ENCODE results near the gene HCST. TPM values are rescaled to one million over a fixed set of nuclear protein-coding genes. Genes with fewer than 3 reads are reported as not detected.

HCST gene
- total and polyA plus RNA-seq, 10 donors: 31.5 to 130 (median 63.9) TPM

DNA sequence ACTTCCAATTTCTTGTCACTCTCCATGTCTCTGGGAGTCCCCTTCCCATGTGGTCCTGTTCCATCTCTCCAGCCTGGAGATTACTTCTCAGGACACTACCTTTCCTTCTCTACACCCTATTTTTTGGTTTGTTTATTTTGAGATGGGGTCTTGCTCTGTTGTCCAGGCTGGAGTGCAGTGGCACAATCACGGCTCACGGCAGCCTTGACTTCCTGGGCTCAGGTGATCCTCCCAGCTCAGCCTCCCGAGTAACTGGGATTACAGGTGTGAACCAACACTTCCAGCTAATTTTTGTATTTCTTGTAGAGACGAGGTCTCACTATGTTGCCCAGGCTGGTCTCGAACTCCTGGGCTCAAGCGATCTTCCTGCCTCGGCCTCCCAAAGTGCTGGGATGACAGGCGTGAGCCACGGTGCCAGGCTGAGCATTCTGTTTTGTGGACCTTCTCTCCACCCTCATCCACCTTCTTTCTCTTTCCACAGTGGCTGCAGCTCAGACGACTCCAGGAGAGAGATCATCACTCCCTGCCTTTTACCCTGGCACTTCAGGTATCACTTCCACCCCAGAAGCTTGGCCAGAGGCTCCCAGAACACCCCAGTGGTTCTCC lies 644 bp downstream of the HCST start:
- intact Hi-C loops (cut with DNase I; ENCODE audit: low total_unique reads): no loop called here

DNA sequence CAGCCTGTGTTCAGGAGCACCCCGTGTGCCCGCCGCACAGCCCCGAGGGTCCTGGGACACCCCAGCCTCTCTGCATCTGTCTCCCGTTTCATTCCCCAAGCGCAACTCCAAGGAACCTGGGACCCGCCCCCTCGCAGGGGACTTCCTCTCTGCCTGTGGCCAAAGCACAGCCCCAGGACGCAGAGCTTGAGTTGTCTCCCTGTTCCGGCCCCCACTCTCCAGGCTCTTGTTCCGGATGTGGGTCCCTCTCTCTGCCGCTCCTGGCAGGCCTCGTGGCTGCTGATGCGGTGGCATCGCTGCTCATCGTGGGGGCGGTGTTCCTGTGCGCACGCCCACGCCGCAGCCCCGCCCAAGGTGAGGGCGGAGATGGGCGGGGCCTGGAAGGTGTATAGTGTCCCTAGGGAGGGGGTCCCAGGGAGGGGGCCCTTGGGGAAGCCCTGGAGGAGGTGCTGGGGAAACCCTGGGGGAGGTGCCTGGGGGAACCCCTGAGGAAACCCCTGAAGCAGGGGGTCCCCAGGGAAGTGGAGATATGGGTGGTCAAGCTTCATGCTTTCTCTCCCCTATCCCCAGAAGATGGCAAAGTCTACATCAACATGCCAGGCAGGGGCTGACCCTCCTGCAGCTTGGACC lies 1.3 kb downstream of the HCST start:
- intact Hi-C loops (cut with DNase I; ENCODE audit: low total_unique reads): no loop called here
- 1 to 2% (median 1%) methylated on average over 16 to 24 of the region's 24 CpGs for WGBS, 5 donors
- peak; percentile 98 for DNase-seq
- TF ChIP-seq POLR2A (IDR thresholded peaks at IDR 0.05) (peak in 1 of 3 donors; percentile 35), POLR2AphosphoS5 (IDR thresholded peaks at IDR 0.05) (peak; percentile 96 to 97 (median 96))
- TF ChIP-seq, protein P1, sequence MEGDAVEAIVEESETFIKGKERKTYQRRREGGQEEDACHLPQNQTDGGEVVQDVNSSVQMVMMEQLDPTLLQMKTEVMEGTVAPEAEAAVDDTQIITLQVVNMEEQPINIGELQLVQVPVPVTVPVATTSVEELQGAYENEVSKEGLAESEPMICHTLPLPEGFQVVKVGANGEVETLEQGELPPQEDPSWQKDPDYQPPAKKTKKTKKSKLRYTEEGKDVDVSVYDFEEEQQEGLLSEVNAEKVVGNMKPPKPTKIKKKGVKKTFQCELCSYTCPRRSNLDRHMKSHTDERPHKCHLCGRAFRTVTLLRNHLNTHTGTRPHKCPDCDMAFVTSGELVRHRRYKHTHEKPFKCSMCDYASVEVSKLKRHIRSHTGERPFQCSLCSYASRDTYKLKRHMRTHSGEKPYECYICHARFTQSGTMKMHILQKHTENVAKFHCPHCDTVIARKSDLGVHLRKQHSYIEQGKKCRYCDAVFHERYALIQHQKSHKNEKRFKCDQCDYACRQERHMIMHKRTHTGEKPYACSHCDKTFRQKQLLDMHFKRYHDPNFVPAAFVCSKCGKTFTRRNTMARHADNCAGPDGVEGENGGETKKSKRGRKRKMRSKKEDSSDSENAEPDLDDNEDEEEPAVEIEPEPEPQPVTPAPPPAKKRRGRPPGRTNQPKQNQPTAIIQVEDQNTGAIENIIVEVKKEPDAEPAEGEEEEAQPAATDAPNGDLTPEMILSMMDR (IDR thresholded peaks at IDR 0.05 in 8 of 11, conservative IDR thresholded peaks at IDR 0.05 in 3 of 11): peak in 3 of 11 experiments; percentile 11 to 24 (median 21)
- Histone ChIP-seq H3K36me3 (peaks cover 0 to 19% (median 0%) of the 10 kb centered on the region in 6 donors), H3K27me3 (replicated peaks in 1 of 7) (no peaks in the 10 kb centered on the region), H3K27ac (peak overlapping the region; percentile 86 to 99 (median 96)), H3K9me3 (no peaks in the 10 kb centered on the region), H3K4me1 (peaks cover 19 to 88% (median 51%) of the 10 kb centered on the region in 6 donors), H3K4me3 (peak overlapping the region; percentile 8 to 89 (median 39))

More for the DNA sequence above, 644 bp downstream of the HCST start:
- peaks cover 0 to 23% (median 0%) of the 10 kb centered on the region in 6 donors for H3K36me3 ChIP-seq
- DNase-seq: peak; percentile 74
- 44 to 65% (median 50%) methylated on average over 10 of the region's 10 CpGs for WGBS, 5 donors
- H3K9me3 ChIP-seq: no peaks in the 10 kb centered on the region
- peaks cover 22 to 88% (median 52%) of the 10 kb centered on the region in 6 donors for H3K4me1 ChIP-seq
- peak overlapping the region; percentile 8 to 89 (median 39) for H3K4me3 ChIP-seq
- TF ChIP-seq POLR2AphosphoS5 (IDR thresholded peaks at IDR 0.05) (no peak), POLR2A (IDR thresholded peaks at IDR 0.05) (no peak)
- TF ChIP-seq, protein P1 (IDR thresholded peaks at IDR 0.05 in 8 of 11, conservative IDR thresholded peaks at IDR 0.05 in 3 of 11): no peak
- no peaks in the 10 kb centered on the region for H3K27me3 ChIP-seq (replicated peaks in 1 of 7)
- peak overlapping the region; percentile 86 to 99 (median 96) for H3K27ac ChIP-seq

DNA sequence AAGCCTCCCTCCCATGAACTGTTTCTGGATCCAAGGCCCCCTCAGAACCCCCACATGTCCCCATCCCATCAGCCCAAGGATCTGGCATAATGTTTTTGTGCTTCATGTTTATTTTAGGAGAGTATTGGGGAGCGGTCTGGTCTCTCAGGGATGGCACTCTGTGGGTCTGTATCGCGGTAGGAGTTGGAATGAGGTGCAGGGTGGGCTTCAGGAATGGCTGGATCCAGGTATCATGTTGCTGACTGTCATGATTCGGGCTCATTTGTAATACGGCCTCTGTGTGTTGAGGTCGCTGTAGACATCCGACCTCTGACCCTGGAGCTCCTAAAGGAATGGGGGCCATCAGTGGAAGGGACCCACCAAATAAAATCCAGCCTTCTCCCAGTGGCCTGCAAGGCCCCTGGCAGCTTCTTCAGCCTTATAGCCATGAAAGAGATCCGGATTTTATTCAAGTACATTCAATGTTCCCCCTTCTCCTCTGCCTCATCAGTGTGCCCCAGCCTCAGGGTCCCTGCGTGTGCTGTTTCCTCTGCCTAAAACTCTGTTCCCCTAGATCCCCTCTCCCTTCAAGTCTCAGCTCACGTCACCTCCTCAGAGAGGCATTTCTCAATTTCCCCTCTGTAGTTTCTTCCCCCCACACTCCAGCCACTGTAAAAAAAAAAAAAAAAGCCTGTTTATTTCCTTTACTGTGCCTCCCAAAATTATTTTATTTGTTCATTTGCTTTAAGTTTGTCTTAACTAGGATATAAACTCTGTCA lies 2.2 kb downstream of the HCST start:
- peak overlapping the region; percentile 86 to 99 (median 96) for H3K27ac ChIP-seq
- 71 to 80% (median 78%) methylated on average over 10 of the region's 10 CpGs for WGBS, 5 donors
- peaks cover 0 to 19% (median 0%) of the 10 kb centered on the region in 6 donors for H3K36me3 ChIP-seq
- H3K27me3 ChIP-seq (replicated peaks in 1 of 7): no peaks in the 10 kb centered on the region
- intact Hi-C loops (cut with DNase I; ENCODE audit: low total_unique reads): no loop called here
- peak overlapping the region in 1 of 8 donors; percentile 89 for H3K4me3 ChIP-seq
- H3K9me3 ChIP-seq: no peaks in the 10 kb centered on the region
- DNase-seq: no peak
- peaks cover 19 to 90% (median 58%) of the 10 kb centered on the region in 6 donors for H3K4me1 ChIP-seq
- TF ChIP-seq POLR2A (IDR thresholded peaks at IDR 0.05) (no peak), POLR2AphosphoS5 (IDR thresholded peaks at IDR 0.05) (peak in 1 of 3 donors; percentile 74)
- TF ChIP-seq, protein P1 (IDR thresholded peaks at IDR 0.05 in 8 of 11, conservative IDR thresholded peaks at IDR 0.05 in 3 of 11): no peak

Measured in spleen (tissue), 11 donors.